AG09309 (cell line): ENCODE measurements around the gene CD36.

Experiments used
- DNase-seq: peaks from one replicate; pipeline ENCODE4 v3.0.0-alpha.2; 2010; ENCODE audit warnings: low read depth
- H3K4me3 ChIP-seq: 2 replicates; pipeline ENCODE4 v1.5.1; 2011; ENCODE audit warnings: mild to moderate bottlenecking, low read depth, low read length, moderate library complexity; ENCODE audit not compliant: control insufficient read depth
- CTCF ChIP-seq: IDR thresholded peaks from 2 replicates; pipeline ENCODE4 v1.5.1; 2011; ENCODE audit warnings: mild to moderate bottlenecking, low read depth, low read length, inconsistent platforms; ENCODE audit not compliant: insufficient read depth, control insufficient read depth; ENCODE audit errors: missing control alignments

The CD36 gene

GRCh38 chr7:80611353-80611752 lies 27.1 kb upstream of the CD36 start:
- no peak for TF ChIP-seq CTCF
- no peak for DNase-seq
- no peak overlapping the region for H3K4me3 ChIP-seq

DNA sequence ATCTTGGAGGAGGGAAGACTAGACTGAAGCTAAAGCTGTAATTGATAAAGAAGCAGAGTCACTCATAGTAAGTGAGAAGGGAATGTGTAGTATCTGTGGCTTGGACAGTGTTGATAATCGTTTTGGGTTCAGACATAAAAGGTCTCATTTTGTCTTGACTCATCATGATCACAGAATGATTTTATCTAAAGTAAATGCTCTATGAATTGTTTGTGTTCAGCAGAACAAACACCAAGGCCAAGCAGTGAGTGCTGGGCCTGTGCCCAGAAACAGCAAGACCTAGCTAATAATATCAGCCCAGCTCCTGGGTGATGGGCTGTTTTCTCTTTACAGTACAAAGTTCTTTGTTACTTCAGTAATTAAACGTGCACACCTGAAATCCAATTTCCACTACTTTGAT lies 26.7 kb upstream of the CD36 start:
- TF ChIP-seq CTCF: no peak

DNA sequence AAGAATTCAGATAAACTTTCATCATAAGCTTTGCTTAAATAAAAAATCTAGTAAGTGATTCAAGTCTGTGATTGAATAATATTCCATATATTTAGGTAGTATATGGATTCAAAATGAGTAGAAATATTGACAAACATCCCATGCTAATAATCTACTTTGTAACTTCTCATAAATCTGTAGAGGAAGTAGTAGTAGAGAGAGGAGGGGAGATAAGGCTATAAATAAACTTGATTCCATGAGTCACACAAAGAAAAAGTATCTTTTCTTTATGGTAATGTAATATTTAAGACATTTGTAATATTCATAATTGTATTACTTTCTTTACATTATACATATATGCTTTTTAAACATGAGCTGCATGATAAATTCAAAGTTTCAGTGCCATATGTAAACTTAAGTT lies 25.6 kb upstream of the CD36 start:
- no peak for DNase-seq
- H3K4me3 ChIP-seq: no peak overlapping the region
- no peak for TF ChIP-seq CTCF

More for the DNA sequence above, 26.7 kb upstream of the CD36 start:
- DNase-seq: peak; percentile 21
- H3K4me3 ChIP-seq: no peak overlapping the region

DNA sequence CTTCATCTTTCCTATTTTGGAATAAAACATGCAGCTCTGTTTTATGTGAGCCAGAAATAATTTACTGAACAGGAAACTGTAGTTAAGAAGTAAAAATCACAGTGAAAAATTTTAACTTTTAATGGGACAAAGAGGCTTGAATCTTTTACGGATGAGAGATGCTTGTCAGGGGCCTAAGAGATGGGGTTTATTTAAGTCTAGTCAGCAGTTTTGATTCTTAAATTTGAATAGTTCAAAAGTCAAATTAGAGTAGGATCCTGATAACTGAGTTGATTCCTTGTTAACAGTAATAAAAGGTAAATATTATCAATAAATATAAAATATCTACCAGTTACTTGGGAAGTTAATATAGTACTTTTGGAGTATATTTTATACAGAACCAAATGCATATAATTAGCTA lies 24.9 kb upstream of the CD36 start:
- no peak overlapping the region for H3K4me3 ChIP-seq
- no peak for DNase-seq
- no peak for TF ChIP-seq CTCF

- no peak overlapping the region for H3K4me3 ChIP-seq
- DNase-seq: peak; percentile 71
- peak; percentile 9 for TF ChIP-seq CTCF
Observed at GRCh38 chr7:80614851-80615271, 23.6 kb upstream of the CD36 start.

- no peak overlapping the region for H3K4me3 ChIP-seq
- no peak for TF ChIP-seq CTCF
- no peak for DNase-seq
Observed at GRCh38 chr7:80618096-80618495, 20.3 kb upstream of the CD36 start.

DNA sequence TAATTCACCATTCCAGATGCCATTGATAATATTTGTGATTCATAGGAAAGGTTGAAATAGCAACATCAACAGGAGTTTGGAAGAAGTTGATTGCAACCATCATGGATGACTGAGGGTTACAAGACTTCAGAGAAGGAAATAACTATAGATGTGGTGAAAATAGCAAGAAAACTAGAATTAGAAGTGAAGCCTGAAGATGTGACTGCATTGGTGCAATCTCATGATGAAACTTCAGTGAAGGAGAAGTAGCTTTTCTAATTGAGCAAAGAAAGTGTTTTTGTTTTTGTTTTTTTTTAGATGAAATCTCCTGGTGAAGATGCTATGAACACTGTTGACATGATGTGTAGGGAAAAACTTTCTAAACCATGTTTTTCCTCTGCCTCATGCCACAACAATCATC lies 18.7 kb upstream of the CD36 start:
- DNase-seq: no peak
- no peak for TF ChIP-seq CTCF
- no peak overlapping the region for H3K4me3 ChIP-seq
